GM19023 (cell line): ENCODE measurements around the gene KRT10.

ENCODE experiments used
- ATAC-seq: cut with Tn5 transposase; IDR thresholded peaks from one replicate; pipeline ENCODE4 v1.9.1; 2021; ENCODE audit warnings: mild to moderate bottlenecking, moderate library complexity; ENCODE audit not compliant: unreplicated experiment

KRT10 gene

DNA sequence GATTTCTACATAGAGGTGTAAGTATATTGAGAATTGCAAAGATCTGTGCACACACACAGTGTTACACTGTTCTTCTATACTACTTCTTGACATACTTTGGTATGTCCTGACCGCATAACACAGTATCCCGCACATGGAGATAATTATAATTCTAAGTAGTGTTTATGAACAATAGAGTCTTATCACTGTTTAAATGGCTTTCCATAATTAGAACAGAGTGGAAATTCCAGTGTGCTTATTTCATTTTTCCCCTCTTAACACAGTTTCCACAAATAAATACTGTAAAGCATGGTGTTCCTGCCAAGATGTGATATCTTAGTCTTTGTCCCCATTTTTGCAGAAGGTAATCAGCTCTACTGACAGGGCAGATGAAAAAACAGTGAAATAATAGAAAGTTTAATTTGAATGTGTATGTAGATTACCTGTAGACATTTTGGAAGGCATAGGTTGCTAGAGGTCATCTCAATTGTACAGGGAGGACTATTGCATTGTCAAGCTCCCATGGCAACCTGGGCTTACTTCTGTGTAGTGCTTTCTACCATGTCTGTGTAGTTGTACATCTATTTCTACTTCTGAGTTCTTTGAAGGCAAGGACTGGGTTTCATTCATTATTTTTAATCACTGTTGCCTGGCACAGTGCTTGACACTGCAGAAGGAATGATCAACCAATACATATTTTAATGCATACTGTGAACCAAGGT, 12.5 kb downstream of the KRT10 start:
- ATAC-seq, result no peak

DNA sequence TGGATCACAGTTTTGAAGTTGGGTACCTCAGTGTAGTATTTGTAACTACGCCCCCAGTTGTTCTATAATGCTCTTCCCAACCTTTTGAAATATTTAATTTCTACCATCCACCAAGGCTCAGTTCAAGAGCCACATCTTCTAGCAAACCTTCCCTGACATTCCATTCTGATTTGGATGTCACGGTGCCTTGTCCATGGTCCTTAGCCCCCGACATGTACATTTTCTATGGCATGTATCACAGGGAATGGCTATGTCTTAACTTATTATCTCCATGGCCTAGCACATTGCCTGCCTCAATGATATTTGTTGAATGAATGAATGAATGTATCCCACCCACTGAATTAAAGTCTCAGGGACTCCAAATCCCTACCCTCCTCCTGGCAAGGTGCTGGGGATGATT, 16.3 kb downstream of the KRT10 start:
- ATAC-seq, result no peak

- ATAC-seq, result no peak
These were observed 18.8 kb downstream of the KRT10 start for GRCh38 chr17:40803617-40804082.

- no peak for ATAC-seq
These were observed 21.3 kb downstream of the KRT10 start for GRCh38 chr17:40801157-40801556.

GRCh38 chr17:40800381-40800780, 22.0 kb downstream of the KRT10 start:
- no peak for ATAC-seq

- no peak for ATAC-seq
These were observed 22.6 kb downstream of the KRT10 start, which contains the start of gene KRT28 for GRCh38 chr17:40799859-40800258. KRT28 (minus strand) TSS chr17:40799959; CDS start chr17:40799893, 66 bp downstream.

GRCh38 chr17:40796846-40797245, 25.6 kb downstream of the KRT10 start:
- ATAC-seq, result no peak

GRCh38 chr17:40795019-40795667, 27.3 kb downstream of the KRT10 start:
- ATAC-seq, result no peak

- ATAC-seq, result no peak
These were observed 27.9 kb downstream of the KRT10 start for GRCh38 chr17:40794466-40794865.

DNA sequence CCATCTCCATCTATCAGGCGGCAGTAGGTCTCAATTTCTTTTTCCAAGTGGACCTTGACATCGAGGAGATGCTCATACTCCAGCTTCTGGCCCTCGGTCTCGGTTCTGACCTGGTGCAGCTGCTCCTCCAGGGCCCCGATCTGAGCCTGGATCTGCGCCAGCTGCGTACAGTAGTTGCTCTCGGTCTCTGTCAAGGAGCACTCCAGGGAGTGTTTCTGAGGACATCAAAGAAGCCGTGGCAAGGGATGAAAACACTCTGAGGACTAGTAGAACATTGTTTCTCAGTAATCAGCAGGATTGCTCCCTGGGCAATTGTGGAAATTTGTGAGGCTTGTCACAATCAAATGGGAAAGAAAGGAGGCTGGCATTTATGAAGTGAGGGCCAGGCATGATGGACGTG, 28.6 kb downstream of the KRT10 start:
- ATAC-seq, result no peak

DNA sequence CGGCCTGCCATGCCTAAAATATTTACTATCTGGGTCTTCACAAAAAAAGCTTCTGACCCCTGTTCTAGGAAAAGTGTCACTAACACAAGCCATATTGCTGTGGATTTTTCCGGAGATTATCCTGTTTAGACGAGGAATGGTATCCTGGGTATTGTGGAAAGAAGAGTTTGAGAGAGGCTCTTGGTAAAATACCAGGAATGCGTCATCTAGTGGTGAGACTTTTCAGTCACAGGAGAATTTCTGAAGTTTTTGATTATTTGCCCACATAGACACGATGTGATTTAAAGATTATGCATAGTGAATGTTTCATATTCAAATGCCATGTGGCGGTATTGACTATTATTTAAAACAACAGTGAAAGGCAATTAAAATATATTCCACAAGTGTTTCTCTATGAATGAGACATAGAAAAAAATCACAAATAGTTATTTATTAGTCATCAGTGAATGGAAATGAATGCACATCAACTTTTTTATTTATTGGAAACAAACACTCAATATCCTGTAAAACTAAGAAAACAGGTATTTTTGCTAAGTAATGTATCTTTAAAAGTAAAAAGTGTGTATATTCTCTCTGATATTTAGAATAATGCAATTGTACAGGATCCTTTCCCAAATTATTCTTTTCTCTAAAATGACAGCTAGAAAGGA, 30.5 kb downstream of the KRT10 start:
- ATAC-seq, result no peak

DNA sequence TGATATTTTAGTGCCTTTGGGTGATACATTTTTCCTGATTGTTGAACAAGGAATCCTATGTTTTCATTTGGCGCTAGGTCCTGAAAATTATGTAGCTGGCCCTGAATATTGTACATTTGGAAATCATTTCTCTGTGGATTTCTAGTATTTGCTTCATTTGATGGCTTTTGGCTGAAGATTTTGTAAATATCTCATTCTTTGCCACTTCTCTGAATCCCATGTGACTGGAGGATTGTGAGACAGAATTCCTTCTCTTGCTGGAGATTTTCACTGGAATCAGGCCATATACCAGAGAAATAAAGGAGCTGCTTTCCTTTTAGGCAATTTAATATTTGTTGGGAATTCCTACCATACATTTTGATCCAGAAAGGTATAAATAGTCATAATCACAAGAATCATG, 31.3 kb downstream of the KRT10 start:
- no peak for ATAC-seq

DNA sequence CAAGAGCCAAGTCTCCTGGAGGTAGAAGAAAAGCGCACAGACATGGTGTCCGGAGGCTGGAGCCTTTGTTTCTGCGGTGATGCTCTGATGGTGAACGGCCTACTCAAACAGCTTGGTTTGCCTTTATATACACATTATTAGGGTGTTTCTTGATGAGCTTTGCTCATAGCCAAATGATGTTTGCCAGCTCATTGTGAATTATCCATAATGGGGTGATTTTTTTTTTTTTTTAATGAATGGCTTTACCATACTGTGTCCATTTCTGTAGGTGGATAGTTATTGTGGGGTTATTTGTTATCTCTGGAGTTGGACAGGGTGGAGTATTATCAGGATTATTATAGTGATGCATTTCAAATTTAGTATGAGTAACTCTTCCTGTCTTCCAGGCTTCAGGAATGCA, 40.0 kb downstream of the KRT10 start, which contains the start of gene KRT27:
TSS of gene KRT27 (minus strand) at position 101 of the 400 bp plus-strand sequence. CDS start at position 44, 57 bp downstream.
- ATAC-seq, result no peak

GRCh38 chr17:40779181-40779909, 43.1 kb downstream of the KRT10 start:
- no peak for ATAC-seq

GRCh38 chr17:40778461-40778860, 44.0 kb downstream of the KRT10 start:
- ATAC-seq, result no peak

DNA sequence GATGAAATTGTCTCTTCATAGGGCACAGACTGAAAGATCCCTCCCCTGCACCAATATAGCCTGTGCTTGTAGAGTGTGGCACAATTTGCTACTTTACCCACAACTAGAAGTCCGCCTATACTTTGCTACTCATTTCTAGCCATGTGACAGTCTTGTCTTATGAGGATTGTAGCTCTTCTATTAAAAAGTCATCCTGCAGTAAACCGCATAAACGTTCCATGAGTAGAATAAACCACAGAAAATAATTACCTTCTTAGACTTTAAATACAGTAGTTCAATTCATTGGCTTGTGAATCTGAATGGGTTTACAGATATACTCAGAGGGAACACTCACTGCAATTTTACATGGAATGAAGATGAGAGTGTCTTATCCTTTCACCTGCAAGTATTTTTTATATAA, 44.4 kb downstream of the KRT10 start:
- ATAC-seq, result no peak

DNA sequence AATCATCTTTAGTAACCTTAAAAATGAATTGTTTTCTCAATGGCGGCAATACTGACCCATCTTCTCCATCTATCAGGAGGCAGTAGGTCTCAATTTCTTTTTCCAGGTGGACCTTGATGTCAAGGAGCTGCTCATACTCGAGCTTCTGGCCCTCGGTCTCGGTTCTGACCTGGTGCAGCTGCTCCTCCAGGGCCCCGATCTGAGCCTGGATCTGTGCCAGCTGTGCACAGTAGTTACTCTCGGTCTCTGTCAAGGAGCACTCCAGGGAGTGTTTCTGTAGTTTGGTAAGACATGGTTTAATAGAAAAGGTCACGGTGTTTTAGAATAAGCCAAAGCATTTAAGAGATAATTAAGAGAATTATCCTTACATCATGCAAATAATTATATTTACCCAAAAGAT, 45.0 kb downstream of the KRT10 start:
- ATAC-seq, result no peak

DNA sequence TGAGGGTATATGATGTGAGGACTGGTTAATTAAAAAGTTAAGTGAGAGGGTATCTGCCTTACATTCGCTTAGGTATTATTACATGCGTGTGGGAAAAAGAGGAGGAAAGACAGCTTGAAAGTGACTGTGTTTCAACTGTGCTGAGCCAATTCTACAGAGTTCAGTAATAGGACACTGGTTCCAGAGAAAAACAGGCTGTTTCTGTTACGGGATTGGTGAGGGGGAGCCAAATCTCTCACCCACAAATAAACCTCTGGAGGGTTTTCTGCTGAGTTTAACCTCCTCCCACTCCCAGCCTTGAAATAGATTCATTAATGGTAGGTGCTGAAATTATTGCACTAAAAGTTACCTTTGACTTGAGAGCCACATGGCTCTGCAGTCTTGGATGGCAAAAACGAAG, 46.5 kb downstream of the KRT10 start:
- ATAC-seq, result no peak

- ATAC-seq, result no peak
These were observed 50.3 kb downstream of the KRT10 start, which contains the start of gene KRT26 for GRCh38 chr17:40772101-40772500. KRT26 (minus strand) TSS chr17:40772201; CDS start chr17:40772113, 88 bp downstream.
